NCI-H1105 treated with DMSO at 0.1 percent for 48 hours (cell line): ENCODE data around the gene HTRA2.
"Not testable (repeated sequence)": the region's sequence is repeated elsewhere in the genome, so short reads cannot be mapped to it uniquely, and the experiment has no call there.

Experiments
- DNase-seq: peaks from one replicate; lab custom pipeline; 2025; lab: John Stamatoyannopoulos, UW

The HTRA2 gene

GRCh38 chr2:74529357-74530238 is at the start of gene HTRA2, which contains the start of gene AUP1:
TSS of gene HTRA2 (plus strand) at chr2:74529933. CDS start at chr2:74530007, 74 bp downstream.
TSS of gene AUP1 (minus strand) at chr2:74529706. CDS start at chr2:74529629, 77 bp downstream.
- DNase-seq = peak; percentile 96

- DNase-seq = no peak
These were observed 48.3 kb upstream of the HTRA2 start for GRCh38 chr2:74481431-74481830.

DNA sequence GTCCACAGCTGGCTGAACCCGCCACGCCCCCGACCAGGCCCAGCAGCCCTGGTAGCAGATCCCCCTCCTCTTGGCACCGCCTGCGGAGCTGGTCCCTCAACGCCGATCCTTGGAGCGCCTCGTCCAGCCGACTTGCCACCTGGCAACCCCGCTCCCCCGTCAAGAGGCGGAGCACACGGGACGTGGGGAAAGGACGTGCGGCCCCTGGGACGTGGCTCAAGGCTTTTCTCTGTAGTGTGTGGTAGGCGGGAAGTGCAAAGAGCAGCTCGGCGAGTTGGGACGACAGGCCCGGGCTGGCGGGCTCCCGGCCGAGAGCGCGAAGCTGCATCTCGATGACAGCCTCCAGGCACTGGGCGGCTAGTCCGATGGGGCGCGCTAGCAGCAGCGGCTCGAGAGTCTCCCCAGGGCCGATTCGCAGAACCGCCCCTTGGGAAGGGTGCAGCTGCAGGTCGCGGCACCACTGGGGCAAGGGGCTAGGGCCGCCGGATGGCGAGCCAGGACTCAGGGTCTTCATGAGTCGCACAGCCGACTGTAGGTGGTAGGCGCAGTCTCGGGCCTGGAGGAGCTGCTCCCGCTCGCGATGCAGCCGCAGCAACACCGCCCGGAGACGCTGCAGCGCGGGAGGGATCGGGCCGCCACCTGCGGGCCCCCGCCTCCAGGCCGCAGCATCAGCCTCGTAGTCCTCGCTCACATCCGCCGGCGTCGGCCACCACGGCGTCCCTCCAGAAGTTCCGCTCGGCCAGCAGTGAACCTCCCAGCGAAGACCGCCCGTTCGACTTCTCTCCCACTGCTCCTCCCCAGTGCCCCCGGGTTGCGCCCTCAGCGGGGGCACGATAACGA is 47.6 kb upstream of the HTRA2 start:
- DNase-seq = peak; percentile 53

DNA sequence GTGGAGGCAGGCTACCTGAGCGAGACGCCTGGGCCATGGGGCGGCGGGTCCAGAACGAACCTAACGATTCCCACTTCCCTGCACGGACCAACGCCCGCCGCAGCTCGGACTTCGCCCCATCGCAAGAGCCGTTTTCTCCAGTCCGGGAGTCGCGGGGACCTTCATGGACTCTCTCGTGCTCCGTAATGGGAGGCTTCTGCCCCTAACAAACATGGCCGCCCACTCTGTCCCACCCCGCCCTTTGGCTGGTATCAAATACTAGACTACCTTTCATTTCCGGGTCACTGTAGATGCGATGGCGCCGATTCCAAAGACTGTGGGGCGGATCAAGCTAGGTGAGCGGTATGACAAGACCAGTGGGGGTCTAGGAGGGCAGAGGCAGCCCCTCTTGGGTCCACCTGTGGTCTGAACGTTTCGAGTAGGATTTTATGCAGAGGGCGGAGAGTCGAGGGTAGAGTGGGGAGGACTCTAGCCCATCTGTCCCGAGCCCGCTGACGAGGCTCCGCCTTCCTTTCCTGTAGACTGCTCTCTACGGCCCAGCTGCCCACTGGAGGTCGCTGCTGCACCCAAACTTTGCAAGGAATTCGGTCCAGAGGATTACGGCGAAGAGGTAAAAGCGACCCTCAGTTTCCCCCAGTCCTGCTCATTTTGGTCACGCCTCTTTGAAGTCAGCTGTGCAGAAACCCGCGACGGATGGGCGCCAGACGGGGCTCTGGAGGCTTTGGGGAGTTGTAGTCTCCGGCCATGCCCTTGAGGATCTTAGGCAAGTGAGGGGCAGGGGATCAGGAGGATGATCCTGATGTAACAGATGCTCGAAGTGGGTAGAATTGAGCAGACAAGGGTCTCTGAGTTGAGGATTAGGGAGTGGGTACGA is 46.7 kb upstream of the HTRA2 start, which contains the start of the genes CCDC142 and TTC31:
TSS of gene CCDC142 (minus strand) at position 198 of the 874 bp plus-strand sequence. CDS start at position 37, 161 bp downstream.
TSS of gene TTC31 (plus strand) at position 281 of the 874 bp plus-strand sequence. CDS start at position 296, 15 bp downstream.
- peak; percentile 94 for DNase-seq

- DNase-seq = not testable (repeated sequence)
These were observed 46.0 kb upstream of the HTRA2 start for GRCh38 chr2:74483675-74484164.

GRCh38 chr2:74486141-74486540 is 43.6 kb upstream of the HTRA2 start:
- no peak for DNase-seq

DNA sequence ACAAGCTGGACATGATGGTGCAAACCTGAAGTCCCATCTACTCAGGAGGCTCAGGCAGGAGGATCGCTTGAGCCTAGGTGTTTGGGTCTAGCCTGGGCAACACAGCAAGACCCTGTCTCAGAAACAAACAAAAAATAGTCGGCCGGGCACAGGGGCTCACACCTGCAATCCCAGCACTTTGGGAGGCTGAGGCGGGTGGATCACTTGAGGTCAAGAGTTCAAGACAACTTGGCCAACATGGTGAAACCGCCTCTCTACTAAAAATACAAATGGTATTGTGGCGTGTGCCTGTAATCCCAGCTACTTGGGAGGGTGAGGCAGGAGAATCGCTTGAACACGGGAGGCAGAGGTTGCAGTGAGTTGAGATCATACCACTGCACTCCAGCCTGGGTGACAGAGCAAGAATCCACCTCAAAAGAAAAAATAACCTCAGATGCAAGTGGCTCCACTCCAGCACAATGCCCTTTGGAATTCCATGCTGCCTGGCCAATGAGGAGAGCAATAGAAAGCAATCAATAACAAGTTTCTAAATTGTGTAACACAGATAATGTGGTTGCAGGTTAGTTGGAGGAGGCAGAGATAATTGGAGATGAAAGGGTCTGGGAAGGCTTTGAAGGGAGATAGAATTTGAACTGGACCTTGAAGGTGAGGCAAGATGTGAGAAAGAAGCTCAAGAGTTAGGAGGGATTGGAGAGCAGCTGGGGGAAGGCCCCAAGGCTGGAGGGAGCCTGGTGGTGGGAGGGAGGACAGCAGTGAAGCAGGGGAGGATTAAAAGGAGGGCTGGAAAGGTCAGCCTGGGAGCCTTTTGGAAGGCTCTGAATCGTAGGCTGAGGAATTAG is 40.9 kb upstream of the HTRA2 start:
- DNase-seq = no peak

DNA sequence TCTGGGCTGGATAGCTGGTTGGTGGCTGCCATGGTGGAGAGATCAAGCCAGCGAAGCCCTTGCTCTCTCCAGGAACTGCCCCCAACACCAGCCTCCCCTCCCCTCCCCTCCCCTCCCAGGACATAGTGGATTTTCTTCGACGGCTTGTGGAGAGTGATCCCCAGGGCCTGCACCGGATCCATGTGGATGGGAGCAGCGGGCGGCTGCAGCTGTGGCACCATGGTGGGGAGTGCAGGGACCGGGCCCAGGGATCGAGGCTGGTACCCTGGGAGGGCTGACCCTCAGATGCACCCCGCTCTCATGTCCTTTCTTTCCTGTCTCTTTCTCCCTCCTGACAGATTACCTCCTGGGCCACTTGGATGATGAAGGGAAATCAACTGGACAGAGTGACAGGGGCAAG is 39.8 kb upstream of the HTRA2 start:
- no peak for DNase-seq

DNA sequence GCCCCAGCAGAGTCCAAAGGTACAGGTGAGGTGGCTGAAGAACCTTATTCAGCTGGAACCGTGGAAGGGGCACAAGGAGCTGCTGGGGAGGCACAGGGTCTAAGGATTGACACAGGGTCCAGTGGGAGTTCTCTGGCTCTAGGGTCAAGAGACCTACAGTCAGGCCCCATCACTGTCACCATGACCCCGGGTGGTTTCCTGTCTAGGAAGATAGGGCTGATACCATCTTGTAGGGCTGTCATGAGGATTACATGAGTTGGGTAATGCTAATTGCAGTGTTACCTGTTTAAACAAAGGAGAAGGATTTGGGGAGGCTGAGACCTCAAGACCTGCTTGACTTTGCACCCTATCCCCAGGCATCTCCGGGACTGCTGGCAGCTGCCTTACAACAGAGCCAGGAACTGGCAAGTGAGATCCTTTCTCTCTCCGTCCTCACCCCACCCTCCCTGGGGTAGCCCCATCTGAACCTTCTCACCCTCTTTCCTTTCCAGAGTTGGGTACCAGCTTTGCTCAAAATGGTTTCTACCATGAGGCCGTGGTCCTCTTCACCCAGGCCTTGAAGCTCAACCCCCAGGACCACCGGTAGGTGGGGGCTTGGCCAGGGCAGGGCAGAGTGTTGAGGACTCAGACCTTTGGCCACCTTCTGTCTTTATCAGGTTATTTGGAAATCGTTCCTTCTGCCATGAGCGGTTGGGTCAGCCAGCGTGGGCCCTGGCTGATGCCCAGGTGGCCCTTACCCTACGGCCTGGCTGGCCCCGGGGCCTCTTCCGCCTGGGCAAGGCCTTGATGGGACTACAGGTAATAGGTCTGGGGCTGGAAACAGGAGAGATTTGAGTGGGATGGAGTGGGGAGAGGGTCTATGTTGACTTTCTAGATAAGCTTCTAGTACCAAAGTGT is 37.8 kb upstream of the HTRA2 start:
- DNase-seq = no peak

DNA sequence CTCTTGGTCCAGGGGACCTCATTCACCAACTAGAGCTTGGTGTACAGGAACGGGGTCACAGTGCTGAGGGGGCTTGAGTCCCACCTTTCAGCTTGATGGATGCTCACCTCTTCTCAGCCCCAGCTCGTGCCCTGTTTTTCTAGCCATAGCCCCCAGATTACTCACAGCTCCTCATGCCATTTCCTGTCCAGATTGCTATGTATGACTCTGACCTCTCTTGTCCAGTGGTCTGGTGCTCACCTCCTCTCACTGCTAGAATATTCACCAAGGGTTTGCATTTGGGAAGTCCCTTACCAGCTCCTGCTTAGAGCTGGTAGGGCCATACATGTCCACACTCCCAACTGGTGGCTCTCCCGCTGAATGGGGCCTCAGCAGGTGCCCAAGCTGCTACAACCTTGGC is 36.2 kb upstream of the HTRA2 start:
- no peak for DNase-seq

- DNase-seq = no peak
These were observed 34.3 kb upstream of the HTRA2 start for GRCh38 chr2:74495440-74495839.

DNA sequence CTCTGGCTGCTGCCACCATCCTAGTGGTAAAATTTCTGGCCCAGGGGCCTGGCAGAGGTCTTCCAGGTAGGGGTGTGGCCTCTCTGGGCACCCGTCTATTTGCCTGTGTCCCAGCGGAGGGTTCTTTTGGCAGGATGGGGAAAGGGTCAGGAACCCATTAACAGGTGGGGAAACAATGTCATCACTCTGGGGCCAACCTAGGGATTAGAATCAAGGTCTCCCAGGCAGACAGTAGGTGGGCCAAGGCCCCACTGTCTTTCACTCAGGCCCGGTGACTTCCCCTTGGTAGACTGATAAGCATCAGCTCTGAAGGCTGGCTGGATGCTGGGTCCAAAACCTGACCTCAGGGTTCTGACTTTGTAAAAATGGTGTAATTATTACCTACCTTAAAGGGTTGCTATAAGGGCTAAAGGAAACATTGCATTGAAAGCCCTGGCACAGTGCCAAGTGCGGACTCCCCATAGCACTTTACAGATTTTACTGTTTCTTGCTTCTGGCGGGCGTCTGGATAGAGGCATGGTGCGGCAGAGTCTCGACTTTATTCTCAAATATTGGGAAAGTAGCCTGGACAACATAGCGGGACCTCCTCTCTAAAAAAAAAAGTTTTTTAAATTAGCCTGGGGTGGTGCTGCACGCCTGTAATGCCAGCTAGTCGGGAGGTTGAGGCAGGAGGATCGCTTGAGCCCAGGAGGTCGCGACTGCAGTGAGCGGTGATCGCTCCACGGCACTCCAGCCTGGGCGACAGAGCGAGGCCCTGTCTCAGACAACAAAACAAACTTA is 32.5 kb upstream of the HTRA2 start:
- DNase-seq = no peak

GRCh38 chr2:74497777-74498499 is 31.8 kb upstream of the HTRA2 start:
- no peak for DNase-seq

- DNase-seq = no peak
These were observed 31.1 kb upstream of the HTRA2 start for GRCh38 chr2:74498500-74499266.

GRCh38 chr2:74499267-74499939 is 30.3 kb upstream of the HTRA2 start, which contains the start of gene LBX2:
TSS of gene LBX2 (minus strand) at chr2:74499603. CDS start at chr2:74499537, 66 bp downstream.
- DNase-seq = no peak

DNA sequence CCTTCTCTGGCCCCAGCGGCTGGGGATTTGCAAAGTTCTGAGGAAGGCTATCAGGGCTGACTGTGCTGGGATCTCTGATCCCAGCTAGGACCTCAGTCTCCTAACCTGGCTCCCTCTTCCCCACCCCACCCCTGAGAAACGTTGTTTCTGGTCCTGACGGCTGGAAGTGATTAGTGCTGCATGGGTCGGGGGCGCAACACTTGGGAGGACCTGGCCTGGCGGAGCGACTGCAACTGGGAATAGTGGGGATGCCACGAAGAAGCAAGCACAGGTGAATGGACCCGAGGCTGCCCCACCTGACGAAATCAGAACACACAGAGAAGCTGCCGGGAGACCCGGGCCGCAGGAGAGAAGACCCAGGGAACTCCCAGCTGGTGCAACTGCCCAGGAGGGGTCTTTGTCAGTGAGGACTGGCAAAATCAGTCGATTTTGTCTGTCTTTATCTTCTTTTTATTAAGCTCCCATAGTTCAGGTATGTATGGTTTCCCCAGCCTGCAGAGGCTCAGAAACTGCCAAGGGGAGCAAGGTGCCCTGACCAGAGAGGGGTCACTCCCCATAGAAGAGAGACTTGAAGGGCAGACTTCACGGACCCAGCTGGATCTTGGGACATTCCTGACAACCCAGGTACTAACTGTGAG is 29.7 kb upstream of the HTRA2 start:
- no peak for DNase-seq
